HEK293T (cell line): ENCODE data around the gene IQCC.

Source experiments
- ARNT ChIP-seq: fragments of 450-650 bp; IDR thresholded peaks from 2 replicates; pipeline ENCODE4 v1.6.1; 2017; ENCODE audit warnings: mild to moderate bottlenecking
- CTBP1 ChIP-seq: fragments of 450-650 bp; IDR thresholded peaks from 2 replicates; pipeline ENCODE4 v1.6.1; 2016; ENCODE audit warnings: borderline replicate concordance
- ELF4 ChIP-seq: fragments of 450-650 bp; IDR thresholded peaks from 2 replicates; pipeline ENCODE4 v1.6.1; 2017; ENCODE audit warnings: antibody characterized with exemption
- FOXK2 ChIP-seq: fragments of 450-650 bp; IDR thresholded peaks from 2 replicates; pipeline ENCODE4 v1.6.1; 2016; ENCODE audit warnings: mild to moderate bottlenecking
- HDGF ChIP-seq: fragments of 450-650 bp; IDR thresholded peaks from 2 replicates; pipeline ENCODE4 v1.6.1; 2017; ENCODE audit warnings: antibody characterized with exemption, borderline replicate concordance
- L3MBTL2 ChIP-seq: fragments of 450-650 bp; conservative IDR thresholded peaks from 2 replicates; pipeline ENCODE4 v1.6.1; 2016; ENCODE audit warnings: mild to moderate bottlenecking
- LEF1 ChIP-seq: fragments of 450-650 bp; IDR thresholded peaks from 2 replicates; pipeline ENCODE4 v1.6.1; 2017; ENCODE audit warnings: mild to moderate bottlenecking, borderline replicate concordance
- NFRKB ChIP-seq: fragments of 450-650 bp; IDR thresholded peaks from 2 replicates; pipeline ENCODE4 v1.6.1; 2016; ENCODE audit warnings: mild to moderate bottlenecking, moderate library complexity
- SP1 ChIP-seq: fragments of 450-650 bp; IDR thresholded peaks from 2 replicates; pipeline ENCODE4 v1.6.1; 2017
- SUZ12 ChIP-seq: fragments of 450-650 bp; IDR thresholded peaks from 2 replicates; pipeline ENCODE4 v1.6.1; 2016; ENCODE audit warnings: mild to moderate bottlenecking
- ZNF384 ChIP-seq: fragments of 450-650 bp; IDR thresholded peaks from 2 replicates; pipeline ENCODE4 v1.6.1; 2016

DNA sequence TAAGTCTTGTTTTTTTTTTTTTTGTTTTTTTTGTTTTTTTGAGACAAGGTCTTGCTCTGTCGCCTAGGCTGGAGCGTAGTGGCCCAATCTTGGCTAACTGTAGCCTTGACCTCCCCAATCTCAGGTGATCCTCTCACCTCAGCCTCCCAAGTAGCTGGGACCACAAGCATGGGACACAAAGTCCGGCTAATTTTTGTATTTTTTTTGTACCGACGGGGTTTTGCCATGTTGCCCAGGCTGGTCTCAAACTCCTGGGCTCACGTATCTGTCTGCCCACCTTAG is 51.7 kb downstream of the IQCC start:
- TF ChIP-seq SP1 (no peak), ELF4 (no peak), NFRKB (no peak), HDGF (no peak), CTBP1 (no peak), ARNT (no peak), L3MBTL2 (no peak), LEF1 (no peak), FOXK2 (no peak), SUZ12 (no peak), ZNF384 (no peak)
